ENCODE measurements around the gene BRSK1. TPM values are rescaled to one million over a fixed set of nuclear protein-coding genes. Genes with fewer than 3 reads are reported as not detected.

Gene BRSK1
- total and polyA plus RNA-seq, 4 donors = 46.4 to 206 (median 127) TPM

- H3K27me3 ChIP-seq (ENCODE audit: control insufficient read depth, insufficient read depth, low read length) = no peaks in the 10 kb centered on the region
- DNase-seq (ENCODE audit: low read depth in 4 of 6, low spot score in 6 of 6) = no peak
These were observed 24.1 kb upstream of the BRSK1 start for GRCh38 chr19:55259540-55260210.

GRCh38 chr19:55261671-55262126, 22.1 kb upstream of the BRSK1 start:
- 79% methylated on average over 11 of the region's 13 CpGs for WGBS (ENCODE audit: insufficient coverage)
- H3K27ac ChIP-seq (ENCODE audit: low read depth, low read length) = no peak overlapping the region
- no peak for DNase-seq (ENCODE audit: low read depth in 4 of 6, low spot score in 6 of 6)

More at GRCh38 chr19:55259540-55260210, 24.1 kb upstream of the BRSK1 start:
- Histone ChIP-seq H3K36me3 (ENCODE audit: control insufficient read depth, insufficient read depth, low read length) (peaks cover 28% of the 10 kb centered on the region), H3K27ac (ENCODE audit: low read depth, low read length) (peak overlapping the region; percentile 95), H3K4me3 (ENCODE audit: low read depth, low read length) (peak overlapping the region; percentile 52), H3K9me3 (ENCODE audit: control insufficient read depth, insufficient read depth, low read length) (no peaks in the 10 kb centered on the region), H3K4me1 (ENCODE audit: control insufficient read depth, insufficient read depth, low read length) (peaks cover 43% of the 10 kb centered on the region)
- 27% methylated on average over 28 of the region's 29 CpGs for WGBS (ENCODE audit: insufficient coverage)

GRCh38 chr19:55262359-55262758, 21.4 kb upstream of the BRSK1 start:
- no peaks in the 10 kb centered on the region for H3K9me3 ChIP-seq (ENCODE audit: control insufficient read depth, insufficient read depth, low read length)
- no peak for DNase-seq (ENCODE audit: low read depth in 4 of 6, low spot score in 6 of 6)
- H3K36me3 ChIP-seq (ENCODE audit: control insufficient read depth, insufficient read depth, low read length) = peaks cover 34% of the 10 kb centered on the region
- no peaks in the 10 kb centered on the region for H3K27me3 ChIP-seq (ENCODE audit: control insufficient read depth, insufficient read depth, low read length)
- no peak overlapping the region for H3K27ac ChIP-seq (ENCODE audit: low read depth, low read length)
- H3K4me3 ChIP-seq (ENCODE audit: low read depth, low read length) = no peak overlapping the region
- peaks cover 17% of the 10 kb centered on the region for H3K4me1 ChIP-seq (ENCODE audit: control insufficient read depth, insufficient read depth, low read length)
- WGBS (ENCODE audit: insufficient coverage) = 97% methylated on average over 9 of the region's 9 CpGs

More at GRCh38 chr19:55261671-55262126, 22.1 kb upstream of the BRSK1 start:
- Histone ChIP-seq H3K27me3 (ENCODE audit: control insufficient read depth, insufficient read depth, low read length) (no peaks in the 10 kb centered on the region), H3K4me1 (ENCODE audit: control insufficient read depth, insufficient read depth, low read length) (peaks cover 24% of the 10 kb centered on the region), H3K4me3 (ENCODE audit: low read depth, low read length) (no peak overlapping the region), H3K9me3 (ENCODE audit: control insufficient read depth, insufficient read depth, low read length) (no peaks in the 10 kb centered on the region), H3K36me3 (ENCODE audit: control insufficient read depth, insufficient read depth, low read length) (peaks cover 35% of the 10 kb centered on the region)

- Histone ChIP-seq H3K27me3 (ENCODE audit: control insufficient read depth, insufficient read depth, low read length) (no peaks in the 10 kb centered on the region), H3K27ac (ENCODE audit: low read depth, low read length) (no peak overlapping the region), H3K36me3 (ENCODE audit: control insufficient read depth, insufficient read depth, low read length) (peaks cover 34% of the 10 kb centered on the region), H3K4me1 (ENCODE audit: control insufficient read depth, insufficient read depth, low read length) (peaks cover 7% of the 10 kb centered on the region), H3K4me3 (ENCODE audit: low read depth, low read length) (no peak overlapping the region), H3K9me3 (ENCODE audit: control insufficient read depth, insufficient read depth, low read length) (no peaks in the 10 kb centered on the region)
- DNase-seq (ENCODE audit: low read depth in 4 of 6, low spot score in 6 of 6) = no peak
- WGBS (ENCODE audit: insufficient coverage) = no CpG with 5 or more reads among the region's 5 CpGs
These were observed 19.3 kb upstream of the BRSK1 start for GRCh38 chr19:55264531-55264930.

GRCh38 chr19:55265173-55265572, 18.6 kb upstream of the BRSK1 start:
- 93% methylated on average over 16 of the region's 16 CpGs for WGBS (ENCODE audit: insufficient coverage)
- peaks cover 39% of the 10 kb centered on the region for H3K36me3 ChIP-seq (ENCODE audit: control insufficient read depth, insufficient read depth, low read length)
- peaks cover under 1% of the 10 kb centered on the region for H3K4me1 ChIP-seq (ENCODE audit: control insufficient read depth, insufficient read depth, low read length)
- H3K9me3 ChIP-seq (ENCODE audit: control insufficient read depth, insufficient read depth, low read length) = no peaks in the 10 kb centered on the region
- no peak overlapping the region for H3K4me3 ChIP-seq (ENCODE audit: low read depth, low read length)
- H3K27ac ChIP-seq (ENCODE audit: low read depth, low read length) = no peak overlapping the region
- H3K27me3 ChIP-seq (ENCODE audit: control insufficient read depth, insufficient read depth, low read length) = no peaks in the 10 kb centered on the region
- no peak for DNase-seq (ENCODE audit: low read depth in 4 of 6, low spot score in 6 of 6)

GRCh38 chr19:55265723-55266386, 17.9 kb upstream of the BRSK1 start:
- Histone ChIP-seq H3K36me3 (ENCODE audit: control insufficient read depth, insufficient read depth, low read length) (peaks cover 46% of the 10 kb centered on the region), H3K9me3 (ENCODE audit: control insufficient read depth, insufficient read depth, low read length) (no peaks in the 10 kb centered on the region)

GRCh38 chr19:55266404-55266803, 17.4 kb upstream of the BRSK1 start:
- Histone ChIP-seq H3K27me3 (ENCODE audit: control insufficient read depth, insufficient read depth, low read length) (no peaks in the 10 kb centered on the region), H3K27ac (ENCODE audit: low read depth, low read length) (no peak overlapping the region), H3K4me3 (ENCODE audit: low read depth, low read length) (no peak overlapping the region), H3K36me3 (ENCODE audit: control insufficient read depth, insufficient read depth, low read length) (peaks cover 51% of the 10 kb centered on the region), H3K9me3 (ENCODE audit: control insufficient read depth, insufficient read depth, low read length) (no peaks in the 10 kb centered on the region), H3K4me1 (ENCODE audit: control insufficient read depth, insufficient read depth, low read length) (no peaks in the 10 kb centered on the region)
- WGBS (ENCODE audit: insufficient coverage) = 88% methylated on average over 1 of the region's 3 CpGs
- DNase-seq (ENCODE audit: low read depth in 4 of 6, low spot score in 6 of 6) = no peak

More at GRCh38 chr19:55265723-55266386, 17.9 kb upstream of the BRSK1 start:
- DNase-seq (ENCODE audit: low read depth in 4 of 6, low spot score in 6 of 6) = no peak
- H3K4me1 ChIP-seq (ENCODE audit: control insufficient read depth, insufficient read depth, low read length) = no peaks in the 10 kb centered on the region
- H3K27me3 ChIP-seq (ENCODE audit: control insufficient read depth, insufficient read depth, low read length) = no peaks in the 10 kb centered on the region
- H3K27ac ChIP-seq (ENCODE audit: low read depth, low read length) = no peak overlapping the region
- H3K4me3 ChIP-seq (ENCODE audit: low read depth, low read length) = no peak overlapping the region
- 98% methylated on average over 9 of the region's 12 CpGs for WGBS (ENCODE audit: insufficient coverage)

GRCh38 chr19:55266840-55267239, 17.0 kb upstream of the BRSK1 start:
- Histone ChIP-seq H3K4me3 (ENCODE audit: low read depth, low read length) (no peak overlapping the region), H3K9me3 (ENCODE audit: control insufficient read depth, insufficient read depth, low read length) (no peaks in the 10 kb centered on the region), H3K27me3 (ENCODE audit: control insufficient read depth, insufficient read depth, low read length) (no peaks in the 10 kb centered on the region), H3K27ac (ENCODE audit: low read depth, low read length) (no peak overlapping the region), H3K4me1 (ENCODE audit: control insufficient read depth, insufficient read depth, low read length) (no peaks in the 10 kb centered on the region), H3K36me3 (ENCODE audit: control insufficient read depth, insufficient read depth, low read length) (peaks cover 51% of the 10 kb centered on the region)
- no peak for DNase-seq (ENCODE audit: low read depth in 4 of 6, low spot score in 6 of 6)
- WGBS (ENCODE audit: insufficient coverage) = no CpG with 5 or more reads among the region's 4 CpGs

GRCh38 chr19:55269299-55269698, 14.5 kb upstream of the BRSK1 start:
- no peaks in the 10 kb centered on the region for H3K9me3 ChIP-seq (ENCODE audit: control insufficient read depth, insufficient read depth, low read length)
- WGBS (ENCODE audit: insufficient coverage) = 93% methylated on average over 7 of the region's 8 CpGs
- no peaks in the 10 kb centered on the region for H3K4me1 ChIP-seq (ENCODE audit: control insufficient read depth, insufficient read depth, low read length)
- H3K27me3 ChIP-seq (ENCODE audit: control insufficient read depth, insufficient read depth, low read length) = no peaks in the 10 kb centered on the region
- H3K36me3 ChIP-seq (ENCODE audit: control insufficient read depth, insufficient read depth, low read length) = peaks cover 68% of the 10 kb centered on the region
- no peak overlapping the region for H3K27ac ChIP-seq (ENCODE audit: low read depth, low read length)
- no peak for DNase-seq (ENCODE audit: low read depth in 4 of 6, low spot score in 6 of 6)
- no peak overlapping the region for H3K4me3 ChIP-seq (ENCODE audit: low read depth, low read length)

All from spinal cord (tissue), 10 donors.